ENCODE data around the gene MYBPC3. TPM values are rescaled to one million over a fixed set of nuclear protein-coding genes. Genes with fewer than 3 reads are reported as not detected.

Gene MYBPC3
- total and polyA plus RNA-seq, 12 donors, result 484 to 3,138 (median 2,423) TPM

DNA sequence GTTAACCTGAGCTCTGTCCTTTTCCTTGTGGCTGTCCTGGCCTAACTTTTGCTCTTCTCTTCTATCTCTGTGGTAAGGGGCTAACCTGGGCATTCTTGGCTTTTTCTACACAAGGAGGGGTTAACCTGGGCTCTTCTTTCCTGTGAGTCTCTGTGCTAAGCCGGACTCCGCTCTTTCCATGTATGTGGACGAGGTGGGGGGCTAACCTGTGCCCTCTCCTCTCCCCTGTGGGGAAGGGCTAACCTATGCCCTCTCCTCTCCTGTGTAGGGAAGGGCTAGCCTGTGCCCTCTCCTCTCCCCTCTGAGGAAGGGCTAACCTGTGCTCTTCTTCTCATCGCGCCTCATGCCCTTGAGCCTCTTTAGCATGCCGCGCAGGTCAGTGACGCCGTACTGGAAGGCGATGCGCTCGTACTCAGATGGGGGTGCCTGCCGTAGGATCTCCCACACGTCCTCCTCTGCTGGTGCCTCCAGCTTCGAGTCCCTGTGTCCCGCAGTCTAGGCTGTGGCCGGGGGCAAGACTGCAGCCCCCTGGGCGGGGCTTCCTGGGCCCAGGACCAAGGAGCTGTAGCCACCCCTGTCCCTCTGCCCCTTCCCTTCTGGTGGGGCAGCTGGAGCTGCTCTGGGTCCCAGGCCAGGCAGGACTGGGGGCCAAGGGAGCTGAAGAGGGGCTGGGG is 6.5 kb downstream of the MYBPC3 start:
- Histone ChIP-seq H3K9me3 (no peaks in the 10 kb centered on the region), H3K4me3 (peak overlapping the region in 7 of 10 donors; percentile 5 to 77 (median 65)), H3K4me1 (peaks cover 0 to 70% (median 10%) of the 10 kb centered on the region in 9 donors), H3K27ac (peak overlapping the region in 6 of 10 donors; percentile 9 to 98 (median 50)), H3K27me3 (no peaks in the 10 kb centered on the region), H3K36me3 (peaks cover 0 to 96% (median 9%) of the 10 kb centered on the region in 9 donors)
- DNase-seq (no peak), ATAC-seq (peak in 2 of 8 donors; percentile 0 to 1)
- intact Hi-C loops (cut with DNase I), result no loop called here
- TF ChIP-seq, protein P1, sequence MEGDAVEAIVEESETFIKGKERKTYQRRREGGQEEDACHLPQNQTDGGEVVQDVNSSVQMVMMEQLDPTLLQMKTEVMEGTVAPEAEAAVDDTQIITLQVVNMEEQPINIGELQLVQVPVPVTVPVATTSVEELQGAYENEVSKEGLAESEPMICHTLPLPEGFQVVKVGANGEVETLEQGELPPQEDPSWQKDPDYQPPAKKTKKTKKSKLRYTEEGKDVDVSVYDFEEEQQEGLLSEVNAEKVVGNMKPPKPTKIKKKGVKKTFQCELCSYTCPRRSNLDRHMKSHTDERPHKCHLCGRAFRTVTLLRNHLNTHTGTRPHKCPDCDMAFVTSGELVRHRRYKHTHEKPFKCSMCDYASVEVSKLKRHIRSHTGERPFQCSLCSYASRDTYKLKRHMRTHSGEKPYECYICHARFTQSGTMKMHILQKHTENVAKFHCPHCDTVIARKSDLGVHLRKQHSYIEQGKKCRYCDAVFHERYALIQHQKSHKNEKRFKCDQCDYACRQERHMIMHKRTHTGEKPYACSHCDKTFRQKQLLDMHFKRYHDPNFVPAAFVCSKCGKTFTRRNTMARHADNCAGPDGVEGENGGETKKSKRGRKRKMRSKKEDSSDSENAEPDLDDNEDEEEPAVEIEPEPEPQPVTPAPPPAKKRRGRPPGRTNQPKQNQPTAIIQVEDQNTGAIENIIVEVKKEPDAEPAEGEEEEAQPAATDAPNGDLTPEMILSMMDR (IDR thresholded peaks at IDR 0.05), result no peak
- WGBS, 2 donors, result 57 to 68% methylated on average over 18 of the region's 18 CpGs

DNA sequence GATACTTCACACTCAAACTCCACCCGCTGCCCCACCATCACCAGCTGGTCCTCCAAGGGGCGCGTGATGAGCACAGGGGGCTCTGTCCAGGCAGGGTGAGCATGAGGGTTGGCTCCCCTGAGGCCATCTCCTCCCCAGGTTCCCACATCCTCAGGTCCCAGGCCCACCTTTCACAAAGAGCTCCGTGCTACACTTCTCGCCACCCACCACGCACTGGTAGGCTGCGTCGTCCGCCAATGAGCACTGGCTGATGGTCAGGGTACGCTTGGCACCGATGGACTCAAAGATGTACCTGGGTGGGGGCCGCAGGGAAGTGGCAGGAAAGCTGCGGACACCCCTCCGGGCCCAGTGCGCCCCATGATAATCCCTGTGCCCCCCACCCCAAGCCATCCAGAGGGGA is 9.6 kb downstream of the MYBPC3 start:
- intact Hi-C loops (cut with DNase I), result no loop called here
- Histone ChIP-seq H3K36me3 (peaks cover 0 to 96% (median 21%) of the 10 kb centered on the region in 9 donors), H3K4me3 (no peak overlapping the region), H3K4me1 (peaks cover 0 to 95% (median 11%) of the 10 kb centered on the region in 9 donors), H3K27ac (peak overlapping the region in 5 of 10 donors; percentile 22 to 63 (median 34)), H3K27me3 (no peaks in the 10 kb centered on the region), H3K9me3 (no peaks in the 10 kb centered on the region)
- DNase-seq, result no peak
- TF ChIP-seq, protein P1 (IDR thresholded peaks at IDR 0.05), result no peak
- WGBS, 2 donors, result 68 to 73% methylated on average over 15 of the region's 15 CpGs
- peak in 4 of 8 donors; percentile 0 for ATAC-seq

DNA sequence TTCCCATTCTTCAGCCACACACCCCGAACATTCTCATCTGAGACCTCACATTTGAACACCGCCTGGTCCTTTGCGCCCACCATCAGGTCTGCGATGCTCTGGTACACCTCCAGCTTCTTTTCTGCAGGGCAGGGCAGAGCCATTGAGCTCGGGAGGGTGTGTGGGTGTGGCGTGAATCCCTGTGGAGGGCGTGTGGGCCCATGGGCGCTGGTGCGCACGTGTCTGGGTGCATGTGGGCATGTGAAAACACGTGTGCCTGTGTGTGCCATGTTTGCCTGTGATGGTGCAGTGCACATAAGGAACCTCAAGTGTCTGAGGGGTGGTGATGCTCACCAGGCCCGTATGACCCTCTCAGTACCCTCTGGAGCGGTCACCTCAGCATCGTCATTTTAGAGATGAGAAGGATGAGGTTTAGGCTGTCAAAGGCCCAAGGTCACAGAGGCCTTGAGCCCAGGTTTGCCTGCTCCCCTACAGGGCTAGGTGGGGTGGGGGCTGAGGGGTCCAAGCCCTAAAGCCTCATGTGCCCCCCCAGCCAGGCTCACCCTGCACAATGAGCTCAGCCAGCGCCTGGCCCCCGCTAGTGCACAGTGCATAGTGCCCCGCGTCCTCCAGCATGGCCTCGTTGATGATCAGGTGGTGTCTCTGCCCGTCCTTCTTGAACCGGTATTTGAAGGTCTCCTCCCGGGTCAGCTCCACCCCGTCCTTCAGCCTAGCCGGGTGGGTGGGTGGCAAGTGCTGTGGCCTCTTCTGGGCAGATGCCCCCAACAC is 10.3 kb downstream of the MYBPC3 start:
- TF ChIP-seq, protein P1 (IDR thresholded peaks at IDR 0.05), result no peak
- no peak overlapping the region for H3K4me3 ChIP-seq
- no peaks in the 10 kb centered on the region for H3K27me3 ChIP-seq
- intact Hi-C loops (cut with DNase I), result no loop called here
- no peaks in the 10 kb centered on the region for H3K9me3 ChIP-seq
- DNase-seq (no peak), ATAC-seq (peak in 4 of 8 donors; percentile 2 to 14 (median 4))
- WGBS, 2 donors, result 71 to 72% methylated on average over 24 of the region's 24 CpGs
- H3K27ac ChIP-seq, result peak overlapping the region in 7 of 10 donors; percentile 3 to 63 (median 27)
- H3K36me3 ChIP-seq, result peaks cover 0 to 94% (median 18%) of the 10 kb centered on the region in 9 donors
- H3K4me1 ChIP-seq, result peaks cover 0 to 95% (median 11%) of the 10 kb centered on the region in 9 donors

DNA sequence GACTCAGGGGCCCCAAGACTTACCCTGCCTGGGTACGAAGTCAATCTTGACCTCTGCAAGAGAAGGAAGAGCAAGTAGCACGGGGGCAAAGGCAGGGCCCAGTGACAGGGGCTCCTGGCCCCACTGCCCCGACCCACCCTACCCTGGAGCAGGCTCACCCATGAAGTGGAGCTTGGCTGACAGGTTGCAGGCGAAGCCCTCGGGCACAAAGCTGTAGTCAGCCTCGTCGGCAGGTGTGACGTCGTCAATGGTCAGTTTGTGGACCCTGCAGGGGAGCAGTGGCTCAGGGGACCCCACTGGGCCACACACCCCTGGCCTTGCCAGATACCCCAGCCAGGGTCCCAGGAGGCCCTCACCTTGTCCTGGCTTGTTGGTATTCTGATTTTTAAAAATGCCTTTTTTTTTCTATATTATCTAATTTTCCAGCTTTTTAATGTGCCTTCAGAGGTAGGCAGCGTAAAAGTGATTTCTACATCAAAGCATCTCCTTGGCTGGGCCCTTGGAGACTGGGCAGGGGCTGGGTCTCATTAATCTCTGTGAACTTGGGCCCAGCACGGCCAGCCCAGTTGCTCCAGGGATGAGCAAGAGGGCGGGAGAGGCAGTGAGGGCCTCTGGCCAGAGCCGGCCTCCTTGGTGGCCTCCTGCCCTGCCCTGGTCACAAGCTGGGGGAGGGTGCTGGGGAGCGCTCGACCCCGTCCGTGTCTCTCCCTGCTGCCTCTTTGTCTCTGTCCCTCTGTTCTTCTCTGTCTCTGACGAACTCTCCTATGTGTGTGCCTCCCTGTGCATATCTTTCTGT is 11.3 kb downstream of the MYBPC3 start:
- Histone ChIP-seq H3K27ac (peak overlapping the region in 5 of 10 donors; percentile 3 to 56 (median 22)), H3K27me3 (no peaks in the 10 kb centered on the region), H3K4me1 (peaks cover 0 to 96% (median 11%) of the 10 kb centered on the region in 9 donors), H3K9me3 (no peaks in the 10 kb centered on the region), H3K4me3 (no peak overlapping the region), H3K36me3 (peaks cover 0 to 94% (median 18%) of the 10 kb centered on the region in 9 donors)
- whole genome bisulfite sequencing, 2 donors, result 45 to 46% methylated on average over 18 of the region's 18 CpGs
- peak in 7 of 8 donors; percentile 7 to 39 (median 29) for ATAC-seq
- peak; percentile 13 to 33 for DNase-seq
- intact Hi-C loops (cut with DNase I), result no loop called here
- TF ChIP-seq, protein P1 (IDR thresholded peaks at IDR 0.05), result no peak
